Esophagus (tissue), 2 donors: ENCODE measurements around the gene USH2A. TPM values are rescaled to one million over a fixed set of nuclear protein-coding genes. Genes with fewer than 3 reads are reported as not detected.
"Not testable (repeated sequence)": the region's sequence is repeated elsewhere in the genome, so short reads cannot be mapped to it uniquely, and the experiment has no call there.

Experiments used
- H3K27ac ChIP-seq, 2 donors: one replicate each; pipeline ENCODE4 v1.5.1; 2013; ENCODE audit warnings: low read depth in 2 of 2, mild to moderate bottlenecking in 2 of 2, inconsistent platforms in 1 of 2, low read length in 1 of 2, moderate library complexity in 1 of 2
- H3K27me3 ChIP-seq, 2 donors: one replicate each; pipeline ENCODE4 v1.6.1; 2013; ENCODE audit warnings: low read length in 2 of 2, control low read depth in 1 of 2, mild to moderate bottlenecking in 1 of 2; ENCODE audit not compliant: insufficient read depth in 2 of 2, control insufficient read depth in 1 of 2
- H3K36me3 ChIP-seq, 2 donors: one replicate each; pipeline ENCODE4 v1.6.1; 2013; ENCODE audit warnings: low read length in 1 of 2; ENCODE audit not compliant: control insufficient read depth in 2 of 2, insufficient read depth in 2 of 2
- H3K4me1 ChIP-seq, 2 donors: one replicate each; pipeline ENCODE4 v1.6.1; 2013; ENCODE audit warnings: low read length in 1 of 2; ENCODE audit not compliant: control insufficient read depth in 2 of 2, insufficient read depth in 2 of 2
- H3K4me3 ChIP-seq, 2 donors: one replicate each; pipeline ENCODE4 v1.5.1; 2013; ENCODE audit warnings: low read length in 2 of 2, mild to moderate bottlenecking in 2 of 2, low read depth in 1 of 2, moderate library complexity in 1 of 2
- H3K9me3 ChIP-seq, 2 donors: one replicate each; pipeline ENCODE4 v1.6.1; 2013; ENCODE audit warnings: mild to moderate bottlenecking in 2 of 2, low read depth in 1 of 2, low read length in 1 of 2, moderate library complexity in 1 of 2; ENCODE audit not compliant: control insufficient read depth in 2 of 2, insufficient read depth in 1 of 2
- WGBS, 2 donors: extraction: QIAGEN DNeasy Blood & Tissue Kit; methylation state at CpG; one replicate each; pipeline ENCODE4 v1.1.7; 2013; 5-methylcytosine and 5-hydroxymethylcytosine counted together
- polyA plus RNA-seq, 2 donors: library from polyadenylated mRNA; stranded (reverse); fragments of 200-250 nt; gene quantifications; one replicate each; pipeline ENCODE4 v1.2.3, GENCODE V29; 2013
- donor health status: healthy with polysubstance abuse.
- donor health status: Bipolar disorder and iron deficiency.

USH2A gene
- polyA plus RNA-seq, 2 donors = under 0.01 TPM; not detected in 1

DNA sequence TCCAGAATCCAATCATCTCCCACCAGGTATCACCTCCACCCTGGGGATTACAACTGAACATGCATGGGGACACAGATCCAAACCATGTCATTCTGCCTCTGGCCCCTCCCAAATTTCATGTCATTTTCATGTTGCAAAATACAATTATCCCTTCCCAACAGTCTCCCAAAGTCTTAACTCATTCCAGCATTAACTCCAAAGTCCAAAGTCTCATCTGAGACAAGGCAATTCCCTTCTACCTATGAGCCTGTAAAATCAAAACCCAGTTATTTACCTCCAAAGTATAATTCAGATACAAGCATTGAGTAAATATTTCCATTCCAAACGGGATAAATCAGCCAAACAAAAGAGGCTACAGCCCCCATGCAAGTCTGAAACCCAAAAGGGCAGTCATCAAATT lies 73.1 kb downstream of the USH2A start:
- Histone ChIP-seq H3K27ac (no peak overlapping the region), H3K4me3 (no peak overlapping the region), H3K9me3 (no peaks in the 10 kb centered on the region), H3K36me3 (no peaks in the 10 kb centered on the region), H3K4me1 (no peaks in the 10 kb centered on the region), H3K27me3 (no peaks in the 10 kb centered on the region)
- 24 to 41% methylated on average over 1 of the region's 1 CpG for WGBS, 2 donors

DNA sequence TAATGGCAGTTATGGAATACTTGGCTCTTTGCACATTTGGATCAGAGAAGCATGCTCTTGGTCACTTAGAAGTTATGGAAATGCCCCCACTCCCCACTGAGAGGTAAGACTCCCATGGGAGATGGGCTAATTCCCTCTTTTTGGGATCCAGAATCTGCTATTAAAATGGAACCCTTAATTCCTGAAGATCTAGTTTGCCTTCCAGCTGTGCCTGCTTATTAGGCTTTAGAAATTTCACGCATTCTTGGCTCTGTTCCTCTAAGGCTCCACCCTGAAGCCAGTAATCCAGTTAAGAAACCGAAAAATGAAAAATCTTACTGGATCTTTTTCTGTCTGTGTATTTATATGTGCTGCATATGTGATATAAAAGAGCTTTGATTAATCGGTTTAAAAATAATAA lies 76.7 kb downstream of the USH2A start:
- Histone ChIP-seq H3K27ac (no peak overlapping the region), H3K9me3 (no peaks in the 10 kb centered on the region), H3K36me3 (no peaks in the 10 kb centered on the region), H3K4me1 (no peaks in the 10 kb centered on the region), H3K4me3 (no peak overlapping the region), H3K27me3 (no peaks in the 10 kb centered on the region)
- WGBS, 2 donors = 46 to 61% methylated on average over 3 of the region's 3 CpGs

DNA sequence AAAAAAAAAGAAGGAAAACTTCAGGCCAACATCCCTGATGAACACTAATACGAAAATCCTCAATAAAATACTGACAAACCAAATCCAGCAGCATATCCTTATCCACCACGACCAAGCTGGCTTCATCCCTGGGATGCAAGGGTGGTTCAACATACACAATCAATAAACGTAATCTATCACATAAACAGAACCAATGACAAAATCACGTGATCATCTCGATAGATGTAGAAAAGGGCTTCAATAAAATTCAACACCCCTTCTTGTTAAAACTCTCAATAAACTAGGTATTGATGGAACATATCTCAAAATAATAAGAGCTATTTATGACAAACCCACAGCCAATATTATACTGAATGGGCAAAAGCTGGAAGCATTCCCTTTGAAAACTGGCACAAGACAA lies 82.7 kb downstream of the USH2A start:
- H3K27me3 ChIP-seq, H3K27ac ChIP-seq, H3K36me3 ChIP-seq, H3K4me3 ChIP-seq, H3K9me3 ChIP-seq, H3K4me1 ChIP-seq: not testable (repeated sequence)
- WGBS, 2 donors = 74 to 80% methylated on average over 5 of the region's 5 CpGs

DNA sequence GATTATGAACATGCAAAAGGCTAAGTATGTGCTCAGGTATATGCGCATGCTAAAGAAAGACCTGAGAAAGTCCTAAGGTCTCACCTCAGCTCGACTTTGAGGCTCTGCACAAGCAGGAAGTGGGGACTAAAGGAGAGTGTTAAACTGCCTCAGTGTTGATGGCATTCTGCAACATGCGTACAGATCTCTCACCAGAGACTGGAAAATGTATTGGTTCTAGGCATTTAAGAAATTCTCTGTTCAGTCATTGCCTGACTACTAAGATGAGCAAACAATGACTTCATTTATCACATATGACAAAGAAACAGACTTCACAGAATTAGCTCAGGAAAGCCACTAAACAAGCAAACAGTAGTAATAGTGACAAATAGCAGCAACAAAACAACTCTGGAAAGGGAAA lies 90.8 kb downstream of the USH2A start:
- Histone ChIP-seq H3K9me3 (no peaks in the 10 kb centered on the region), H3K27ac (no peak overlapping the region), H3K4me1 (no peaks in the 10 kb centered on the region), H3K4me3 (no peak overlapping the region), H3K36me3 (no peaks in the 10 kb centered on the region), H3K27me3 (no peaks in the 10 kb centered on the region)
- WGBS, 2 donors = 77 to 80% methylated on average over 3 of the region's 3 CpGs

DNA sequence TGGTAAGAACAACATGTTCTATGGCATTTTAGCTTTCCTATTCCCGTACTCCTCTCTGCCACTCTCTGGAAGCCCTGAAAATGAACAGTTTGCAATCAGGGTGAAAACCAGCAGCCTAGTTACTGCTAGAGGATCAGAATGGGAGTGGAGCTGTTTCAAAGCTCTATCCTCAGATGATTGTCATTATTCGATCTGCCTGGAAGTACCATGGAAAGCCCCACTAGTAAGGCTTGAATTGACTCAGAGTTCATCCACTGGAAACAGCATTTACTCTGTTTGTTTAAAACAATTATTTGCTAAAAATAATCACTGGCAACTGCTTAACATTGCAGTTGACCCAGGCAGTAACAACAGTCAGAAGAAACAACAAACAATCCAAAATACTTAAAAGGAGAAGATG lies 91.2 kb downstream of the USH2A start:
- whole genome bisulfite sequencing, 2 donors = 82 to 87% methylated on average over 2 of the region's 2 CpGs
- Histone ChIP-seq H3K36me3 (no peaks in the 10 kb centered on the region), H3K27ac (no peak overlapping the region), H3K9me3 (no peaks in the 10 kb centered on the region), H3K4me1 (no peaks in the 10 kb centered on the region), H3K4me3 (no peak overlapping the region), H3K27me3 (no peaks in the 10 kb centered on the region)

DNA sequence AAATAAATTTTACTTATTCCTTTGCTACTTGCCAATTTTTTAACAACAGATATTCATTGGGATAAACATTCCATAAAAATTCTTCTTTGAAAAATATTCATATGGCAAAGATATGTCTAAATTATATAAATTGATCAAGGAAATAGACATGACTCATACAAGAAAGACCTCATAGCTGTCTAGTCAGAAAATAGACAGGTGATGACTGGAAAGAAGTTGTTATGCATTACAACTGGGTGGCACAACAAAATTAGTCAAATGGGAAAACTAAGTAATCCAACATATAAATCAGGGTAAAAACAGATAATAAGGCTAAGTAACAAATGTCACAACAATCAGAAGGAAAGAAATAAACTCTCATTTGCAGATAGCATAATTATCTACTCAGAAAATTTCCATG lies 92.0 kb downstream of the USH2A start:
- Histone ChIP-seq H3K4me1 (no peaks in the 10 kb centered on the region), H3K9me3 (no peaks in the 10 kb centered on the region), H3K27ac (no peak overlapping the region), H3K36me3 (no peaks in the 10 kb centered on the region), H3K27me3 (no peaks in the 10 kb centered on the region), H3K4me3 (no peak overlapping the region)

DNA sequence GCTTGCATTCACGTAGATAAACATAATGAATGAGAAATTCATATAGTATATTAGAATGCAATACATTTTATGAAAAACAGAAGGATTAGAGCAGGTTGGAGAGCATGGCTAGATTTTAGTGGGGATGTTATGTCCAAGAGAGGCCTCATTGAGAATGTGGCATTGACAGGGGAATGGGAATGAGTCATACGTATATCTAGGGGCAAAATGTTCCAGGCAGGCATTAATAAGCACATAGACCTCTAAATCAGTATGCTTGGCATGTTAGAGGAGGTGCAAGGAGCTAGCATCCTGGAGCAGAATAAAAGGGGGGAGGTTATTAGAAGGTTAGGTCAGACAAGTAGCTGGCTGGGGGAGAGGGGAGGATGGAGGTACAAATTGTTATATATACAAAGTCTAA lies 93.0 kb downstream of the USH2A start:
- H3K4me1 ChIP-seq = no peaks in the 10 kb centered on the region
- no peak overlapping the region for H3K27ac ChIP-seq
- no peak overlapping the region for H3K4me3 ChIP-seq
- no peaks in the 10 kb centered on the region for H3K27me3 ChIP-seq
- 67 to 72% methylated on average over 2 of the region's 2 CpGs for WGBS, 2 donors
- H3K36me3 ChIP-seq = no peaks in the 10 kb centered on the region
- no peaks in the 10 kb centered on the region for H3K9me3 ChIP-seq

DNA sequence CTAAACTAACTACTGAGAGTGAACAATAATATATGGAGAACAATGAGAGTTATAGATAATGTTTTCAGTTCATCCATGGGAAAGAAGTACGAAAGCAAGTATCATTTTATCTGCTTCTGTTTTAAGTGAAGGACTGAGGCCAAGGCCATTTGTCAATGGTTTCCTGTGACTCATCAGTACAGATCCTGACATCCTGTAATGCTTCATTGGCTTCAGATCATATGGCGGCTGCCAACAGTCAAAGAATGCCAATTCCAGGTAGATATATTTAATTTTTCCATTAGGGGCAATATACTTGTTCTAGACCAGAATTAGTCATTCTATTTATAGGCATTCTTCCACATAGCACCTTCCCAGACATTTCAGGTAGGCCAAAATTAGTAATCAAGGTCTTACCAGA lies 97.3 kb downstream of the USH2A start:
- H3K9me3 ChIP-seq = no peaks in the 10 kb centered on the region
- no peaks in the 10 kb centered on the region for H3K4me1 ChIP-seq
- H3K27ac ChIP-seq = no peak overlapping the region
- 46 to 58% methylated on average over 2 of the region's 2 CpGs for whole genome bisulfite sequencing, 2 donors
- no peak overlapping the region for H3K4me3 ChIP-seq
- H3K36me3 ChIP-seq = no peaks in the 10 kb centered on the region
- H3K27me3 ChIP-seq = no peaks in the 10 kb centered on the region

DNA sequence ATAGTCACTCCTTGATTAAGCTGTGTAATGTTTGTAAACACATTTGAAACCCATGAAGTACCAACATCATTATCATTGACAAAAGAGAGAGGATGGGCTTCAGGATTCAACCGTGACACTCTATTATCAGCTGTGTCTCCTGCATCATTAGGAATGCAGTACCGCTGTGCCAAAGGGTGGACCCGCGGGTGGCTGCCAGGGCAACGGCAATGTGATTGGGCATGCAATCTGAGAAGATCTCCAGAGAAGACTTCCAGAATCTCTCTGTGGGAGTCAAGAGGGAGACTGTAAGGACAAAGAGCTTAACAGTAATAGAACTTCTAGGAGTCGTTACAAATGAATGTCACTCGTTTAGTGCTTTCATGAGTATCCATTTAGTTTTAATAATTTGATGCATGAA lies 97.9 kb downstream of the USH2A start:
- 79 to 82% methylated on average over 7 of the region's 7 CpGs for WGBS, 2 donors
- no peaks in the 10 kb centered on the region for H3K4me1 ChIP-seq
- H3K4me3 ChIP-seq = no peak overlapping the region
- H3K27me3 ChIP-seq = no peaks in the 10 kb centered on the region
- H3K27ac ChIP-seq = no peak overlapping the region
- H3K9me3 ChIP-seq = no peaks in the 10 kb centered on the region
- H3K36me3 ChIP-seq = no peaks in the 10 kb centered on the region

DNA sequence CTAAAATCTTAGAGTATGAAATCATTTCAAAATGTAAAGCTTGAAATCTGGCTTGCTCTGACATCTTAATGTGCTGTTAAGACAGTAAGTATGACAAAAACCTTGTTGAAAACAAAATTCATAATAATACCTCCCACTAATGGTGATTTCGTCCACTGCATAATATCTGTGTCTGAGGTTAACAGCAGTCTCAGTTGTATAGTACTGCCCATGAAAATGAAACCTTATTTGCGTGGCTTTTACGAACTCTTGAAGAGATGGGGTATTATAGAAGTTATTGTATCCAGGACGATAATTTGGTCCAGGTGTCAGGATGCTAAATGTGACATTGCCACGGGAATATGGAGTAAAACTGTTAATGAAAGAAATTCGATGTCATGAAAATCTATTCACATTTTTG lies 99.9 kb downstream of the USH2A start:
- 79% methylated on average over 6 of the region's 6 CpGs for WGBS, 2 donors
- Histone ChIP-seq H3K9me3 (no peaks in the 10 kb centered on the region), H3K27me3 (no peaks in the 10 kb centered on the region), H3K4me1 (no peaks in the 10 kb centered on the region), H3K36me3 (no peaks in the 10 kb centered on the region), H3K4me3 (no peak overlapping the region), H3K27ac (no peak overlapping the region)
